ENCODE results near the gene RASSF4.

The RASSF4 gene

DNA sequence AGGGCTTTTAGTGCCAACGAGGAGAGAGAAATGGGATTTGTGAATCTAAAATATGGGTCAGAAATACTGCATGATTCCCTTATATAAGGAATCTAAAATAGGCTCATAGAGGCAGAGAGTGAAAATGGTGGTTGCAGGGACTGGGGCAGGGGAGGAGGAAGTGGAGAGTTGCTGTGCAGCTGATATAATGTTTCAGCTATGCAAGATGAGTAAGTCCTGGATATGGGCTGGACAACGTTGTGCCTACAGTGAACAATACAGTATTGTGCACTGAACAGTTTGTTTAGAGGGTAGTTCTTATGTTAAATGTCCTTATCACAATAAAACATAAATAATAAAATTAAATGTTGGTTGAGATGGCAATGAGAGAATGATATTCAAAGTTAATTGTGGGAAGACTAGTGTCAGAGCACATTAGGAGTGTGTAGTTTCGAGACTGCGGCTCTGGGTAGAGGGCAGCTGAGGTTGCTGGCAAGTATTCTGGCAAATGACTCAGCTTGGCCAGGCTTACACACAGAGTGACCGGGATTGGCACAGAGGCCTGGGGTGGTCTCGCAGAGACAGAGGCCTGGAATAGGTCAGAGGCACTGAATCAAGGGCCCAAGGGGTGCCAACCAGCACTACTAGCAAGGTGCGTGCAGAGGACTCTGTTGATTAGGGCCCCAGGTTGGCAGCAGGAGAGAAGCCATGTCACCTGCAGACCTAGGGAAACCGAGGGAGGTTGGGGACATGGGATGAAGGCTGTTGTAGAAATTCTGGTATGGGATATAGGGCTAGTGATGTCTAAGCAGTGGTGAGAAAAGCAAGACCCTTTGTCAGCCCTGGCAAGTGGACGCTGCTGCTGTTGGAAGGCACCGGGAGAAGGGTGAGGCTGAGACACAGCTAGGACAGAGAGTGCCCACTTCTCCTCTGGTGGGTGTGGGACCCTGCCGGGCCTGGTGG lies 21.8 kb downstream of the RASSF4 start:
- DNase-seq (ENCODE audit: low spot score) = no peak
- H3K4me3 ChIP-seq = peak overlapping the region; percentile 15
- H3K27ac ChIP-seq = peak overlapping the region; percentile 95 to 97
- TF ChIP-seq, protein P1, sequence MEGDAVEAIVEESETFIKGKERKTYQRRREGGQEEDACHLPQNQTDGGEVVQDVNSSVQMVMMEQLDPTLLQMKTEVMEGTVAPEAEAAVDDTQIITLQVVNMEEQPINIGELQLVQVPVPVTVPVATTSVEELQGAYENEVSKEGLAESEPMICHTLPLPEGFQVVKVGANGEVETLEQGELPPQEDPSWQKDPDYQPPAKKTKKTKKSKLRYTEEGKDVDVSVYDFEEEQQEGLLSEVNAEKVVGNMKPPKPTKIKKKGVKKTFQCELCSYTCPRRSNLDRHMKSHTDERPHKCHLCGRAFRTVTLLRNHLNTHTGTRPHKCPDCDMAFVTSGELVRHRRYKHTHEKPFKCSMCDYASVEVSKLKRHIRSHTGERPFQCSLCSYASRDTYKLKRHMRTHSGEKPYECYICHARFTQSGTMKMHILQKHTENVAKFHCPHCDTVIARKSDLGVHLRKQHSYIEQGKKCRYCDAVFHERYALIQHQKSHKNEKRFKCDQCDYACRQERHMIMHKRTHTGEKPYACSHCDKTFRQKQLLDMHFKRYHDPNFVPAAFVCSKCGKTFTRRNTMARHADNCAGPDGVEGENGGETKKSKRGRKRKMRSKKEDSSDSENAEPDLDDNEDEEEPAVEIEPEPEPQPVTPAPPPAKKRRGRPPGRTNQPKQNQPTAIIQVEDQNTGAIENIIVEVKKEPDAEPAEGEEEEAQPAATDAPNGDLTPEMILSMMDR (IDR thresholded peaks at IDR 0.05) = no peak

GRCh38 chr10:44982114-44982460 lies 22.5 kb downstream of the RASSF4 start:
- H3K27ac ChIP-seq = peak overlapping the region; percentile 95 to 97
- no peak for DNase-seq (ENCODE audit: low spot score)
- peak overlapping the region; percentile 15 for H3K4me3 ChIP-seq
- TF ChIP-seq, protein P1 (IDR thresholded peaks at IDR 0.05) = no peak

DNA sequence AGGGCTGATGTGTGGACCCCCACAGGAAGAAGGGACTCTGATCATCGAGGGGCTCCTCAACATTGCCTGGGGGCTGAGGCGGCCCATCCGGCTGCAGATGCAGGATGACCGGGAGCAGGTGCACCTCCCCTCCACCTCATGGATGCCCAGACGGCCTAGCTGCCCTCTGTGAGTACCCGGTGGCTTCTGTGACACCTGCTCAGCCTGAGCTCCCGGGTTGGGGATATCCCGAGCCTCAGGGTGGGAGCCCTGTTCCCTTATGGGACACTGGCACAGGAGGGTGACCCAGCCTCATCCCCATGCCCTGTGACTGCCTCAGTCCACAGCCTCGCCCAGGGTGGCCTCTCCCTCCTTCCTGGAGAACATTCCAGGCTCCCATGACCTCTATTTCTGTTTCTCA lies 22.9 kb downstream of the RASSF4 start:
- TF ChIP-seq, protein P1 (IDR thresholded peaks at IDR 0.05) = no peak
- DNase-seq (ENCODE audit: low spot score) = no peak
- peak overlapping the region; percentile 15 for H3K4me3 ChIP-seq
- H3K27ac ChIP-seq = peak overlapping the region; percentile 95 to 97

- TF ChIP-seq, protein P1 (IDR thresholded peaks at IDR 0.05) = no peak
- H3K4me3 ChIP-seq = no peak overlapping the region
- H3K27ac ChIP-seq = peak overlapping the region; percentile 81 to 95
- peak; percentile 69 for DNase-seq (ENCODE audit: low spot score)
Measured at GRCh38 chr10:44983066-44983894, 23.7 kb downstream of the RASSF4 start.

DNA sequence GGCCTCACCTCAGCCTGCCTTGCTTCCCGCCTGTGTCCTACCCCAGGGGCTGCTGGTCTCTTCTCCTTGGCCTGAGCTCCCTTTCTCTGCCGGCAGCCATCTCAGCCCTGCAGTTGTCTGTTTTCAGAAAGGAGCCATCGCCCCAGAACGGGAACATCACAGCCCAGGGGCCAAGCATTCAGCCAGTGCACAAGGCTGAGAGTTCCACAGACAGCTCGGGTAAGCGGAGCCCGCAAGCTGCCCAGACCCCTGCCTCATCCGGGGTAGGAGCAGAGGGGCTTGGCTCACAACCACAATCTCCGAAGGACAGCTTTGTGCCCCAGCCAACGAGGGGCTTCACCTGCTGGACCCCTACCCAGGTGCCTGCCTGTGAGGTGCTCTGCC lies 24.3 kb downstream of the RASSF4 start:
- H3K27ac ChIP-seq = peak overlapping the region; percentile 80 to 81
- no peak for DNase-seq (ENCODE audit: low spot score)
- no peak overlapping the region for H3K4me3 ChIP-seq
- TF ChIP-seq, protein P1 (IDR thresholded peaks at IDR 0.05) = no peak

DNA sequence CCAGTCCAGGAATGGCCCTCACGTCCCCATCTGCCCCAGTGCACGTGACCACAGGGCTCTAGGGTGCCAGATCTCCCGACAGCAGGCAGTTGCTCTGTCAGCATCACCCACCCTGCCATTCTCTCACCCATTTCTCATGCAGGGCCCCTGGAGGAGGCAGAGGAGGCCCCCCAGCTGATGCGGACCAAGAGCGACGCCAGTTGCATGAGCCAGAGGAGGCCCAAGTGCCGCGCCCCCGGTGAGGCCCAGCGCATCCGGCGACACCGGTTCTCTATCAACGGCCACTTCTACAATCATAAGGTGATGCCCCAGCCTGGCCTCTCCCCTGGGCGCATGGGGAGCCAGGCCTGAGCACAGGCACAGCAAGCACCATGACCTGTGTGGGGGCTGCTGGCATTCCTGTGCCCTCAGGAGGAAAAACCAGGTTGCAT lies 25.1 kb downstream of the RASSF4 start:
- peak overlapping the region; percentile 80 to 81 for H3K27ac ChIP-seq
- TF ChIP-seq, protein P1 (IDR thresholded peaks at IDR 0.05) = no peak
- H3K4me3 ChIP-seq = no peak overlapping the region
- peak; percentile 68 for DNase-seq (ENCODE audit: low spot score)
